ENCODE measurements around the gene RPL29.
"Not testable (repeated sequence)": the region's sequence is repeated elsewhere in the genome, so short reads cannot be mapped to it uniquely, and the experiment has no call there.

The RPL29 gene

DNA sequence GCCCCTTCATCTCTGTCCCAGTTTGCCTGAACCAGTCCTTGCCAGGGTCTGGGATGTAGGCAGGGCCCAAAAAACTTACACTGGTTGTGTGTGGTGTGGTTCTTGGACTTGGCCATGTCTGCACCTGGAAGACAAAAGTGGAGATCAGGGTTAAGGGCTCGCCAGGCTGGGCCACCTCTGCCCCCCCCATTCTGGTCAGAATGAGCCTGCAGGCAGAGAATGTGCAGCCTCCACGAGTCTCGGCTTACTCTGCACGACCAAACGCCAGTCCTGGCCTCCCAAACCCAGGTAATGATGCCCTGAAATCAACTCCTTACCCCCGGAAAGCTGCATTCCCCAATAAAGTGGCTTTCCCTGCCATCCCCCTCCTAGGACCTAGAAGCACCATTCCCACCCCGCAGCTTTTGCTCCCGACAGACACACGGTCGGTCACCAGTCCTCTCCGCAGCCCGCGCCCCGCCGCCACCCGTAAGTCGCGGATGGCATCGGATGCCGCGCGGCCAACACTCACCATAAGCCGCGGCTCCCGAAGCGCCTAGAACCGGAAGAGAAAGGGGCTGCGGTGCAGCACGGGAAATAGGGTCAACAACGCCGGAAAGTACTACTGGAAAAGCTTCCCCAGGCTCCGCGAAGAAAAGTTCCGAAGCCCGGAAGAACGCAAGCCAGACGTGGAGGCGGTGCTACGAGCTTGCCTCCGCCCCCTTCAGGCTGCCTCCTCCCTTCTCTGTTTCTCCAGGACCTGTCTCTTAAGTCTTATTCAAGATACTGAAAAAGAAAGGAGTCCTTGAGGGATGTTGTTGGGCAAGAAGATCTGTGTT lies at the start of gene RPL29:
Gene RPL29 (minus strand): TSS at position 550 of the 818 bp plus-strand sequence. CDS start 434 bp downstream, at position 116.
- DNase-seq (ENCODE audit: low spot score): peak; percentile 86

DNA sequence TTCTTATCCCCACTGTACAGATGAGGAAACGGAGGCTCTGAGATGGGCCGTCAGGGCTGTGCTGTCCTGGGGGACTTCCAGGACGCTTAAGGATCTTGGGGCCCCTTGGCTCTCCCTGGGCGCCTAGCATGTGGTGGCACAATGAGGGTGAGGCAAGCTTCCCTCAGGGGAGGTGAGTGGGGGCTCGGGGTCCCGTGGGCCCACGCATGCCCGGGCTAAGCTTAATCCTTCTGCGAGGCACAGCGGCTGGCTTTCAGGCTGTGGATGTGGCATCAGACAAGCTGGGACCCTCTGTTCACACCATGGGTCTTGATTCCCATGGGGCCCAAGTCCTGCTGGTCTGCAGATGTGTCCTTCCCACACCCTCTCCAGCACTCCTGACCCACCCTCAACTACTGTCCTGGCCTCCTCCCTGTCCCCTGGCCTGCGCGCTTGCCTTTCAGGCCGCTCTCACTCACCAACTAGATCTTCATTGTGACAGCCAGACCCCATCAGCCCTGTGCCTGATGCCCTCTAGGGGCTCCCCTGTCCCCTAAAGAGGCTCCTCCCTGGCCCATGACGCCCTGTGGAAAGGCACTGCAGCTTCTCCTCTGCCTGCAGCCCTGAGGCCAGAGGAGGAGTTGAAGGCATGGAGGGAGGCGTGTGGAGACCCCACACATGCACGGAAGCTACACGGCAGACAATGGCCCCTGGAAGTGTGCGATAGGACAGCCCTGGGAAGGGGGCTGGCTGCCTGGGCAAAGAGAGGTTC lies 49.3 kb upstream of the RPL29 start:
- DNase-seq (ENCODE audit: low spot score): no peak

DNA sequence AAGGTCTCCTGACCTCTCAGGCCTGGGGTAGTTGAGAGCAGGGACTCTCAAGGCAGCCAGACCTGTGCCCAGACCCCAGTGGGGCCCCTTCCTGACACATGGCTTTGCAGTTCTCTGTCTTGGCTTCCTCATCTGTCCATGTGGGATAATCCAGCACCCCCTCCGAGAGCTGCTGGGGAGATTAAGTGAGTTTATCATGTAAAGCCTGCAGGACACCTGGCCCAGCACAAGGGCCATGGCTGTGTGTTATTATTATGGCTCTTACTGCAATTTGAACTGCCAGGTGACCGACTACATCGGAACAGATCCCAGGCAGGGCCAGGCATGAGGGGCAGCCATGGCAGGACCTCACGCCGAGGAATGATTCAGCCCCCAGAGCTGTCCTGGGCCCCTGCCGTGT lies 48.1 kb upstream of the RPL29 start:
- DNase-seq (ENCODE audit: low spot score): no peak

DNA sequence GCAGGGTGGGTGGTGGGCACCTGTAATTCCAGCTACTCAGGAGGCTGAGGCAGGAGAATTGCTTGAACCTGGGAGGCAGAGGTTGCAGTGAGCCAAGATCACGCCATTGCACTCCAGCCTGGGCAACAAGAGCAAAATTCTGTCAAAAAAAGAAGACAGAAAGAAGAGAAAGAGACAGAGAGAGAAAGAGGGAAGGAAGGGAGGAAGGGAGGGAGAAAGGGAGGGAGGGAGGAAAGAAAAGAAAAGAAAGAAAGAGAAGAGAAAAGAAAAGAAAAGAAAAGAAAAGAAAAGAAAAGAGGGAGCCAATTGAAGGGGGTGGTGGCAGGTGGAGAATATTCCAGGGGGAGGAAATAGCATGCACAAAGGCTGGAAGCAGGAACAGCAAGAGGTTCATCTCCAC lies 47.3 kb upstream of the RPL29 start:
- DNase-seq (ENCODE audit: low spot score): not testable (repeated sequence)

DNA sequence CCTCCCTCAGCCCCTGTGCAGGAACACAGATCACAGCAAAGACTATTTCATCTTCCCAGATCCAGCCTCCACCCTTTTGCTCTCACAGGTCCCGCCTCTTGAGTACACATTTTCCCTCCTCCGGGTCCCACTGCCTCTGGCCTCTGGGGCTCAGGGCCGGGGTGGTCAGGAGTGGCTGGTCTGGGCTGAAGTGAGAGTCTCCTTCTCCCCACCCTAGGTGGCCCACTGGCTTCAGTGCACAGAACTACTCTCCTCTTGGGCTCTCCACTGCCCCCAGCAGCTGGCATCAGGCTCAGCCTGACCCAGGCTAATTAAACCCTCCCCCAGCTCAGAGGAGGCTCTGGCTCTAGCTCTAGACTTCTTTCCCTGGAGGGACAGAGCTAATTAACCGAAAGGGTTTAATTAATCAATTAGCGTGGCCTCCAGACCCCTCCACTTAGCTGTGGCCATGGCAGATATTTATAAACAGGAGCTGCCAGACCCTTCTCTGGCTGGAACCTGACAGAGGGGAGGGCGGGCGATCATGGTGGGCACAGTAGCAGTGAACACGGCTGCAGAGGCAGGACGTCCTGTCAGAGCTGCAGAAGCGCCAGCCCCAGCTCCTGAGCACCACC lies 45.5 kb upstream of the RPL29 start:
- no peak for DNase-seq (ENCODE audit: low spot score)

DNA sequence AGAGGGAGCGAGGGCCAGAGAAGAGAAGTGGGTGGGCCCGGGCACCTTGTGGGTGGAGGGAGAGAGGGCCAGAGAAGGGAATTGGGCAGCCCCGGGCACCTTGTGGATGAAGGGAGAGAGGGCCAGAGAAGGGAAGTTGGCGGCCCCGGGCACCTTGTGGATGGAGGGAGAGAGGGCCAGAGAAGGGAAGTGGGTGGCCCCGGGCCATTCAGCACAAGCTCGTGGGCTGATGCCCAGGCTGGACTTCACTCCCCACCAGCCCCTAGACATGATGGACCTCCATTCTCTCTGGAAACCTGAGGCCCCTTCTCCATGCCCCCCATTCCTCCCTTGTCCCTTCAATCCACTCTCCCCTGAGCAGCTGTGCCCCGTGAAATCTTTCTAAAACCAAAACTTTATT lies 44.9 kb upstream of the RPL29 start:
- no peak for DNase-seq (ENCODE audit: low spot score)

DNA sequence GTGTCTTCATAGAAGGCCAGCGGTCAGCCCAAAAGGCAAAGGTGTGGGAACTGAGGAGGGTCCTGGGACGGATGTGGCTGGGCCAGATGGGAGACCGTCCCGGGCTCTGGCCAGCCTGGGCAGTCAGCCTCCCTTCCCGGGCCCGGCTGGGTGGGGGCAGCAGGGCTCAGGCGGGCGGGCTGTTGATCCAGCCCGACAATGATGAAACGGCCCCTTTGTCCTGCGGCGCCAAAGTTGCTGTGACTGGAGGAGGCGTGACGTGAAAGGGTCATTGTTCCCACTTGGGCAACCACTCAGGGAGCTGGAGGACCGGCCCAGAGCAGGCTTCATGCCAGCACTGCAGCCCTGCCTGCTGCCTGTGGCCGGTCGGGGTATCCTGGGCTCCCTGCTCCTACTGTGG lies 44.2 kb upstream of the RPL29 start:
- no peak for DNase-seq (ENCODE audit: low spot score)

DNA sequence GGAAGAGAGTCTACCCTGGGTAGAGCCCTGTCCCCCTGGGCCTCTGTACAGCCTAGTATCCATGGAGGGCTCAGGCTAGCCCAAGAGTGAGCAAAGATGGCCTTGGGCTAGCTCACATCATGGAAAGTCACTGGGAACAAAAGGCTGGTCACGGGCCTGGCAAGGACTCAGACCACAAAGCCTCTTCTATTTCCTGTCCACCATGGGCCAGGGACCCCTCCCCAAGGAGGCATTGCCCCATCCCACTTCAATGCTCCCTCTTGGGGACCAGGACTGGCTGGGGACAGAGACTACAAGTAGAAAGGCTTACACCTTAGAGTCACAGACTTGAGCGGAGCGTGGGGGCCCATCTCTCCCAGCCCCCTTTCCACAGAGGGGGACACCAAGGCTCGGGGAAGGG lies 43.7 kb upstream of the RPL29 start:
- DNase-seq (ENCODE audit: low spot score): no peak

DNA sequence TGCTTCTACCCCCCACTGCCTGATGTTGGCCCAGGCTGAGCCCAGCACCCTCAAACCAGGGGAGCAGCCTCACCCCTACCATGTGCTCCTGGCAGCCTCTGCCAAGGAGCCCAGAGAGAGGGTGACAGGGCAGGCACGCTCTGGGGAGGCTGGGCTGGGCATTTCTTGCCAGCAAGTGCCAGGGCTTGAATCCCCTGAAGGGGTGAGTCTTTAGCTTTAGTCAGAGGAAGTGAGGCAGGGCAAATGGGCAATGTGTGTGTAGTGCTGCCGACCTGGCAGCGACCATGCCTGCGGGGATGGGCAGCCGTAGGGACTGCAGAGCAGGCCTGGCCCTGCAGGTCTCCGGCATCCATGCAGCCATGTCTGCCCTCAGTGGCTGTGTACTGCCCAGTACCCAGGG lies 42.5 kb upstream of the RPL29 start:
- no peak for DNase-seq (ENCODE audit: low spot score)

DNA sequence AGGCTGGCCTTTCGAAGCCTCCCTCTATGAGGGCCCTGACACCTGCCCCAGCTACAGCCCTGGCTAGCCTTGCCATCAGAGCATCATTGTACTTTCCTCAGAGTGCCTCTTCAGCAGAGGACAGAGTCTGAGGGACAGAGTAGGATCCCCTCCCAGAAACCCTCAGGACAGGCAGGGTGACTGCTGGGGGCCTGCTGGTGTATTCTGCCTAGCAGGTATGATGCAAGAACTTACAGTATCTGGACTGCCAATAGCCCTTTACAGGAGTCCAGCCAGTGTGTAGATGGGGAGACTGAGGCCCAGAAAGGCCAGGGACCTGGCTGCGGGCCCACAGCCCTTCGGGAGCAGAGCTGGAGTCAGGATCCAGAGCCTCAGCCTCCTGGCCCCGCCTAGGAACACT lies 41.6 kb upstream of the RPL29 start:
- no peak for DNase-seq (ENCODE audit: low spot score)

DNA sequence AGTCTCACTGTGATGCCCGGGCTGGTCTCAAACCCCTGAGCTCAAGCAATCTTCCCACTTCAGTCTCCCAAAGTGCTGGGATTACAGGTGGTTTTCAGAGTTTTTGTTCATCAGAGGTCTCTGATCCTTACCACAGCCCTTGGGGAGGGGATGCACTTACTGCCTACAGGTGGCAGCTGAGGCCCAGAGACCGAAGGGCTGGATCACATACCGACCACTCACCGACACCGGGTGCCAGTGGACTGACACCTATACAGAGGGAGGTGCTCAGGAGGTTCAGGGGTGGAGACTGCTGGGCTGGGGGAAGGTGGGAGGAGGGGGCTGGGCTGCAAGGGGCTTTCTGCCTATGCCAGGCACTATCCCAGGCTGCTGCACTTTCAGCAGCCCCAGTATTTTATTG lies 41.1 kb upstream of the RPL29 start:
- DNase-seq (ENCODE audit: low spot score): no peak

DNA sequence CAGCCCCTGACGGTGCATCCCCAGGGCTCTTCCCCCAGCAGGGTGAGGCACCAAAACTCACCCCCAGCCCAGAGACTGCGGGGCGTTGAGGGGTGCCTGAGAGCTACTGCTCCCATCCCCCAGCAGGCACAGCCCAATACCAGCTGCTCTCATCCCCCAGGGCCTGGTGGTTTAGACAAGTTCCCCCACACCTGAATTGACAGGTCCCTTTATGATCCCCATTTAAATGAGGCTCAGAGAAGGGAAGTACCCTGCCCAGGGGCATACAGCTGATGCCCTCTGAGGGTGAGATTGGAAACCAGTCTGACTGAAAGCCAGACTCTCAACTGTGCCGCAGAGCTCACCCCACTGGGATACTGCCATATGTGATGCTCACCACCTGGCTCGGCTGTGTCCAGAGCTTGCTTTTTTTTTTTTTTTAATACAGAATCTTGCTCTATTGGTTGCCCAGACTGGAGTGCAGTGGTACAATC lies 40.6 kb upstream of the RPL29 start:
- DNase-seq (ENCODE audit: low spot score): no peak

DNA sequence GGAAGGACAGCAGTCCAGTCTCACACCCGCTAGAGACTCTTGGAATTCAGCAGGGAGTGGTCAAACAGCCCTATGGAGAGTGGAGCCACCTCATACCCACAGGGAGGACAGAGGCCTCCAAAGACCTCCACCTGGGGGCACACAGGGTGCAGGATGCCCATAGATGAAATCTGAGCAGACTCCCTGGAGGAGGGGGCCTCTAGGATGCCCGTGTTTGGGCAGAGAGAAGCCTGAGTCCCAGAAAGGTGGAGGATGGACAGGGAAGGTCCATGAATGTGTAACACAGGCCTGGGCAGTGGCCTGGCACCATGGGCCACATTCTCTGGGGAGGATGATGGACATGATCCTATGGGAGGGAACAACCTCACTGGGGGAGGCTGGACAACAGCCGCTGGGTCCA lies 39.0 kb upstream of the RPL29 start:
- DNase-seq (ENCODE audit: low spot score): no peak

DNA sequence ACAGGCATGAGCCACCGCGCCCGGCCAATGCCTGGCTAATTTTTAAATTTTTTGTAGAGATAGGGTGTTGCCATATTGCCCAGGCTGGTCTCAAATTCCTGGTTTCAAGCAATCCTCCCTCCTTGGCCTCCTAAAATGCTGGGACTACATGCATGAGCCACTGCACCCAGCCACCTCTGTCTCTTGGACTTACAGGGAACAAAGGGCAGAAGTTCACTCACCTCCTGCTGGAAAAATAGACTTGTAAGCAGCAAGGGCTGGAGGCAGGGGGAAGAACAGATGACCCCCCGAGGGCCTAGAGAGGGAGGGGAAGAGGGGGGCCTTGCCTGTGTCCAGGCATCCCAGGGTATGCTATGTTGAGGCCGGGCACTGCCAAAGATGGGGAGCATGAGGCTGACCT lies 38.5 kb upstream of the RPL29 start:
- no peak for DNase-seq (ENCODE audit: low spot score)

DNA sequence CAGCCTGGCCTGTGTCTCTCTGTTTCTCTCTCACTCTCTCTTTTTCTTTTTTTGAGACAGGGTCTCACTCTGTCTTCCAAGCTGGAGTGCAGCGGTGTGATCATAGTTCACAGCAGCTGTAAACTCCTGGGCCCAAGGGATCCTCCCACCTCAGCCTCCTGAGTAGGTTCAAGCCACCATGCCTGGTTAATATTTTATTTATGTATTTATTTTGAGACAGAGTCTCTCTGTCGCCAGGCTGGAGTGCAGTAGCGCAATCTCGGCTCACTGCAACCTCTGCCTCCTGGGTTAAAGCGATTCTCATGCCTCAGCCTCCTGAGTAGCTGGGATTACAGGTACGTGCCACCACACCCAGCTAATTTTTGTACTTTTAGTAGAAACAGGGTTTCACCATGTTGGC lies 38.1 kb upstream of the RPL29 start:
- DNase-seq (ENCODE audit: low spot score): not testable (repeated sequence)

DNA sequence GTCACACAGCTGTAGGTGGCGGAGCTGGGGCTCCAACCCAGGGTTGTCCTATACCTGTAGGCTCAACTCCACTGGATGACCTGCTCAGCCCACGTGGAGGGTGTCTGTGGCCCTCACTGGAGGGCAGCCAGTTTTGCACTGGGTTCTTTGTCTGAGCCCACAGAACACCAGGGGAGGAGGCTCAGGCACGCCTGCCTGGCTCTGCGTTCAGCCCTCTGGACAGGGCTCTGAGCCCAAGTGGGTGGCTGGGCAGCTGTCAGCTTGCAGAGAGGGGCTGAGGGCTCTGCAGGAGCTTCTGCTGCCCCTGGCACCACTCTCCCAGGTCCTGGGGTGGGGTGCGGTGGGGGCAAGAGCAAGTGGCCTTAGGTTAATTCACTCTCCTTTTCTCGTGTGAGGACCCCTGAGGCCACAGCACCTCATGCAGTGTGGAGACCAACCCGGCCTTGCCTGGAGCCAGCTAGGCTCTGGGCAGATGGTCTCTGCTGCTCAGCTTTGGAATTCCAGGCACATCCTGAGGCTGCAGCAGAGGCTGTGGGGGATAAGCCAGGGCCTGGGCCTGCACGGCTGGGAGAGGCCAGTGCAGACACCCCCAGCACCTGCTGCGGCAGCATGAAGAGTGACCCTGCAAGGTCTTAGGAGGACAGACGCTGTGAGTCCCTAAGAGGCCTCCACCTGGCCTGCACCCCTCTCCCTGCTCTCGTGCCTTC lies 37.2 kb upstream of the RPL29 start:
- DNase-seq (ENCODE audit: low spot score): no peak

DNA sequence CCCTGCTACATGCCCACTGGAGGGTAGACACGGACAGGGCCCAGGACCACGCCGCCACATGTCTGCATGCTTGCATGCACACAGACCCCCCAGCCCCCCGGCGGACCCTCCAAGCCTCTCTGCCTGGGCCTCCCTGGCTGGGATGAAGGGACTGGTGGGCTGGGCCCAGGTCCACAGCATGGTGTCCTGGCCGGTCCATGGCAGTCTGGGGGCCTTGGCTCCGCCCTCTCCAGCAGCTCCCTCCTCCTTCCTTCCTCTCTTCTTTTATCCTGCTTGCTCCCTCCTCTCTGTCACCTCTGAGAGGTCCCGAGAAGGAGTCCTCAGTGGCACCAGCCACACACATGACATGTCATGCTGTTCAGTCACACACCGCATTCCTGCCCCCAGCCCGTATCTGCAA lies 36.2 kb upstream of the RPL29 start:
- DNase-seq (ENCODE audit: low spot score): no peak

DNA sequence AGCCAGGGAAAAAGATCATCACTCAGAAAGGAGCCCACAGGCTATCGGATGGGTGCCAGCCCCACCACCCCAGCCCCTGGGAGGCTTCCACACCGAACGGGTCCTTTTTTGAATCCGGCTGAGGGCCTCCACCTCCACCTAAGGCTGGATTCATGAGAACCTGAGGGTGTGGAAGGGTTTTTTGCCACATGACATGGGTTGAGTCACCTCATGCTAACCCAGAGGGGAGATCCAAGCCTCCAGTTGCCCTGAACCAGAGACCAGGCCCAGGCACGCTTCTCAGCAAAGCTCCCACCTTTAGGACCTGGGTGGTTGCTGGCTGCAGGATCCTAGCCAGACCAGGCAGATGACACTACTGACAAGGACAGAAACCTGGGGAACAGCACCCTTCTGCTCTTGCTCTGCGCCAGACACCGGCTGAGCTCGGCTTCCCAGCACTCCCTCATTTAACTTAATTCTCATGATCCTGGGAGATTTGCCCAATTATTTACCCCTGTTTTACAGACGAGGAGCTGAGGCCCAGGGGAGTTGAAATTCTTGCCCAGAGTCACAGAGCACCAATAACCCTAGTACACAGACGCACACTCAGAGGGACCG lies 35.1 kb upstream of the RPL29 start:
- no peak for DNase-seq (ENCODE audit: low spot score)

DNA sequence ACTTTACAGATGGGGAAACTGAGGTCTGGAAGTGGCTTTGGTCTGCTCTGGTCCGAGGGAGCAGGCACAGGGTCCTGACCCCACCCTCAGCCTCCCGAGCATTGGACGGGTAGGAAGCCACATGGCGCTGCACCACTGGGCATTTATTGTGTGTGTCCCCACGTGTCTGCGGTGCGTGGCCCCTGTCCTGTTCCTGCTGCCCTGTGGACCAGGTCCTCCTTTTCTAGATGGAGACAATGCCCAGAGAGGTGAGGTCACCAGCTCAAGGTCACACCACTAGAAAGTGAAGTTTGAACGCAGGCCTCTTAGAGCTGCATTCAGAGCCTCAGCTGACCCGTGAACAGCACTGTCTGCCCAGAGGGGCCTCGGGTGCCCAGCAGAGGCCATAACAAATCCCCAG lies 33.8 kb upstream of the RPL29 start:
- DNase-seq (ENCODE audit: low spot score): no peak

DNA sequence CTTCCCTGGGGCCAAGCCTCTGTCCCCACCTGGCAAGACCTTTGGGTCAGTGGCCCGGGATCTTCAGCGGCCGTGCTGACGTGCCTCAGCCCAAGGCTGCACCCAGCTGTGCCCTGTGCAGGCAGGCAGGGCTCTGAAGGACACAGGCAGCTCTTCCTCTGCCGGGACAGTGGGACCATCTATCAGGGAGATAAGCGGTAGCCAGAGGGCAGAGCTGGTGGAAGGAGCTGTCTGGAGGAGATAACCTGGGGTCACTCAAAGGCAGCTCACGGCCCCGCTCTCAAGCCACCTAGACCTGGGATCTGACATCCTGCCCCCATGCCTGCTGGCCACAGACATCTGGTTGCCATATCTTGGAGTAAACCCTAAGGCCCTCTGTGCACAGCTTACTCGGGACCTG lies 33.4 kb upstream of the RPL29 start:
- DNase-seq (ENCODE audit: low spot score): no peak

DNA sequence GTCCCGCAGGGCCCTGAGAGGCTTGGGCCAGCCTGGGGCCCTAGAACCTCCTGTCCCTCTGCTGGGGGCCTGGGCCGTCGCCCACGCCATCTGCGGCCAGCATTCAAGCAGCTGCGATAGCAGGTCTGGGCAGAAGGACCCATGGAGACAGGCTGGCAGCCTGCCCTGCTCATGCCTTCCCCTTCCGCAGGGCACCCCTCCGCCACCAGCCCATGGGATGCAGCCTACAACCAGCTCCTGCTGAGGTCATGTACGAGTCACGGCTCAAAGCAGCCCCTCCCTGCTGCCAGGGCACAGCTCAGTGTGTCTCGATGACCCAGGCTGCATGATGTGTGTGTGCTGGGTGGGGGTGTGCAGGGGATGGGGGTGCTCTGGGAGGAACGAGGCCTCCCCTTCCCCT lies 32.9 kb upstream of the RPL29 start:
- DNase-seq (ENCODE audit: low spot score): no peak

DNA sequence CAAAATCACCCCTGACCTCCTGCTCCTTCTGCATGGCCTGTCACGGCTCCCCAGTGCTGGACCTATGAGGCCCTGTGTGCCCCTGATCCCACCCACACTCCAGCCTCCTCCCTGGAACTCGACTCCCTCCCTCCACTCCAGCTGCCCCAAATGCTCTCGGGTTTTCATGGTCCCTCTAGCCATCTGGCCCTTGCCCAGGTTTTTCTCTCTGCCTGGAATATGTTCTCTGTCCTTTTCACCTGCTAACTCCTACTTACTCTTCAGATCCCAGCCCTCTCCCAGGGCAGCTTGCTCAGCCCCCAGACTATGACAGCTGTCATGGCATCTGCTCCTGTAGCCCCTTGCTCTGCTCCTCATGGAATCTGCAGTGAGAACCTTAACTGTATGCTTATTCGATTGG lies 30.3 kb upstream of the RPL29 start:
- no peak for DNase-seq (ENCODE audit: low spot score)
